ENCODE results near the gene SAMM50.
A peak's percentile ranks its signal among the peaks of the same experiment; 100 is the strongest.

SAMM50 gene

DNA sequence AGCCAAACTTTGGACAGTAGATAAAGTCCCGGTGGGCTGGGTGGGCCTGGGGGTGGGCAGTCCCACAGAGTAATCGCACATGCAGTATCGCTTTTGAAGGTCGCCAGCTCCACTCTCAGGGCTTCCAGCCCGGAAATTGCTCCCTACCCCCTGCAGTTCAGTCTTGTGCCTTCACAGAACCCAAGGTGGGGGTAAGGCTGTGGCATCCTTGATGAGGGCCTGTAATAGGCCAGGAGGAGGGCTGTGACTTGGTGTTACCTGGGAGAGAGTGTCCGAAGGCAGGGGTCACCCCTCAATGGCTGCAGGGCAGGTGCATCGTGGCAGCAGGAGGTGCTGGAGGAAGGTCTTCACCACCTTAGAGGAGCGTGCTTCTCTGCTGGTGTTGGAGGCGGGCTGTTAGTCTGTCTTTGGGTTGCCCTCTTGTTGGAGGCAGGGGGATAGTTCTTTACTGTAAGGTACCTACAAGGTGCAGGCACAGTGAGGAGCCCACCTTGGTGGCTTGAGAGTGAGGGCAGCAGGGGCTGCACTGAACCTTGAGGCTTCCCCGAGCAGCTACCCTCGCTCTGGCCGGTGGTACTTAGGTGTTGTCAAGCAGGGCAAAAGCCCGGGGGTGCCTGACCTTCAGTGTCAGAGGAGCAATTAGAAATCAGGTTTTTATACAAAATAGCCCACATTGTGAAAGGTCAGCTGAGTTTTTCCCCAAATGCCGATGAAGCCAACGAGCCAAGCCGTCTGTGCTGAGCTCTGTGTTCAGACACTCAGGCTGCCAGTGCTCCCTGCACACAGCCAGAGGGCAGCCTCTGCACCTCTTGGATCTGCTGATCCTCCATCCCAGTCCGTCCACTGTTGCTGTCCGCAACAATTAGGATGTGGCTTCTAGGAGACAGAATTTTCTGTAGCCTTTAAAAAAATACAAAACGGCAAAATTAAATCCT is 21.9 kb downstream of the SAMM50 start:
- no peak for DNase-seq (ENCODE audit: low spot score)

DNA sequence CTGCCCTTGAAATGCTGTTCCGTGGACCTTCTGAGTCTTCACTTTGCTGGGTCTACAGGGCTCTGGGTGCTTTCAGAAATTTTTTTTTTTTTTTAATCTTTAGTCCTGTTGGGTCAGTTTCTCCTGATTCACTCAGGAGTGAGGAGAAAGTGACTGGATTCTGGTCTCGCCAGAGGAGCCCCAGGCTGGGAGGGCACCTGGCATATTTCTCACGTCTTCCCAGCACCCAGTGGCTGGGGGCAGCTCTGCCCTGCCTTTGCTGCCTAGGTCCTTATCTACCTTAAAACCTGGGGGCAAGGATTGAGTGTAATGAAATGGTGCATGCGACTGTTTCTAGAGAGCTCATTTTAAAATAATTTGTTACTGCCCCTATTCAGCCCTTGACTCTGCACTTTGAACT is 23.3 kb downstream of the SAMM50 start:
- no peak for DNase-seq (ENCODE audit: low spot score)

DNA sequence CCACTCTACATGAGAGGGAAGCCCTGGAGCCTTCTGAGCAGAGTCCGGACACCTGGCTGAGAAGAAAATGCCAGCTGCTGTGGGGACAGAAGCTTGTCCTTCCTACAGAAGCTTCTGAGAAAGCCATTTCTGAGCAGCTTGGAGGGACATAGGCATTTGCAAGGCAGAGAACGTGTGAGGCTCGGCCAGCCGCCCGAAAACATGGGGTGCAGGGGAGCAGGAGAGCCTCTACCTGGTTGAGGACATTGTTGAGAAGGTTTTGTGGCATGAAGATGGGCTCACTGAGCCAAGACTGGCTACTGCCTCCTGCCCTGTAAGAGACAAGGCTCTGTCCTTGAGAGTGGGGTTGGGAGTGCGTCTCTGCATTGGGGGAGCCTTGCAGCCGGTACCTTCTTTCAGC is 25.3 kb downstream of the SAMM50 start:
- no peak for DNase-seq (ENCODE audit: low spot score)

DNA sequence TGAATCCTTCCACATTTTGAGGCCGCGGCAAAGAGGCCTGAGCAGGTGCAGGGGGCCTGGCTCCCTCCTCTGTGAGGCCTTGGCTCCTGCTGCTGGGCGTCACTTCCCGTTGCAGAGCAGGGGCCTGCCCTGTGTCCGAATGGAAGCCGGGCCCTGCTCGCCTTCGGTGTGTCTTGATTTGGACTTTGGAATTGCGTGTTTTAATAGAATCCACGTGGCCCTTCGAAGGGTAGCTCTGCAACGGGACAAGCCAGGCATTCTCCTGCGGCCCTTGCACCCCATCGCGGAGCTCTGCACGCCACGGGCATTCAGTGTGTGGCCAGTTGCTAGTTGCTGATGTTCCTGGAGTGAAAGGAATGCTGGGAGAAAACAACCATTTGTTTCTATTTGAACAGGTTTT is 25.8 kb downstream of the SAMM50 start:
- no peak for DNase-seq (ENCODE audit: low spot score)

DNA sequence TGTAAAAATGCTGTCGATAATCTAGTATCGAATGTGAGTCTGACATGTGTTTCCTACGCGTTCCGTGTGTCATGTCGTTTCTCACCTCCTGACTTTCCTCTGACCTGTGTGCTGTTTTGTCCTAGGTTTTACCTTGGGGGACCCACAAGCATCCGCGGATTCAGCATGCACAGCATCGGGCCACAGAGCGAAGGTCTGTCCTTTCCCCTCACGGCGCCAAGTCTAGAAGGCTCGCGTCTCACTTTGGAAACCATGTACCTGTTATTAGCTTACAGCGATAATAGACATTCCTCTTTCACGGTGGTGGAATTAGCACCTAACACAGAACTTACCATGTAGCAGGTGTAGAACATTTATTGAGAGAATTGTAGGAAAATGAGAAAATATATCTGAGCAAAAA is 28.6 kb downstream of the SAMM50 start:
- DNase-seq (ENCODE audit: low spot score) = no peak

DNA sequence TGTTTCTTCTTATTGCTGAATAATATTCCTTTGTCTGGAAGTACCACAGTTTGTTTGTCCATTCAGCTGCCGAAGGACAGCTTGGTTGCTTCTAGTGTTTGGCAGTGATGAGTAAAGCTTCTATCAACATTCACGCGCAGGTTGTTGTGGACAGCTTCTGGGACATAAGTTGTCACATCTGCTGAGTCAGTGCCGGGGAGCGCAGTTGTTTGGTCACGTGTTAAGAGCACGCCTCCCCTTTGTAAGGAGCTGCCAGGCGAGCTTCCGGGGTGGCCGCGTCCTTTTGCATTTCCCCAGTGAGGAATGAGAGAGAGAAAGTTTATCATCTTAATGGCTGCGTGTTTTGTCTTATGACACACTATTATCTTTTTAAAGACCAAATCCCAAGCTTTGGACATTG is 30.3 kb downstream of the SAMM50 start:
- no peak for DNase-seq (ENCODE audit: low spot score)

DNA sequence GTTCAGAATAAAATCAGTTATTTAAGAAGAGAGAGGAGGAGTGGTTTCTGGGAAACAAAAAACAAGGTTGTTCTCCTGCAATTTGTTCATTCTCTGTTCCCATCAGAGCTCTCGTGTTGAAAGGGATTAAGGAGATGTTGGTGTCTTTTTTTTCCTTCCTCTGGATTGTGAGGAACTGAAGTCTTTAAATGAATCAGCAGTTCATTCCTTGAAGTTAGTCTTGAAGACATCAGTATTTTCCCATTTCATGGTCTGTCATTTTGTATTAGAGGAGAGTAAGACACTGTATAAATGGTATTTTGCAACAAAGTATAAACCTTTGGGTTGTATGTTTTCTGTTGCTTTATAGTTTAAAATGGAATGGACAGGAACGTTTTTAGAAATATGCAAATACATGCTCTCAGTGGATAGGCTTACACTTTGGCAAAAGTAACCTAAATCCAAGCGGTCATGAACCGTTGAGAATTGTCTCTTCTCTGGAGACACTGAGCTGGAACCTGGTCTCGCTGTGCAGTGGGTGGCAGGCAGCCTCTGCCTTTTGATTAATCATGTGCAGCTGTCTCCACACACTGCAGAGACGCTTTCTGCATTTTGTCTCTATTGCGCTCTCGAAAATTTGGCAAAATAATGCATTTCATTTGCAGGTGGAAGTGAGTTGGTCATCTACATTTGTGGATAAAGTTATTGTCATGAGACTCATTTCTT is 33.0 kb downstream of the SAMM50 start:
- DNase-seq (ENCODE audit: low spot score) = no peak

DNA sequence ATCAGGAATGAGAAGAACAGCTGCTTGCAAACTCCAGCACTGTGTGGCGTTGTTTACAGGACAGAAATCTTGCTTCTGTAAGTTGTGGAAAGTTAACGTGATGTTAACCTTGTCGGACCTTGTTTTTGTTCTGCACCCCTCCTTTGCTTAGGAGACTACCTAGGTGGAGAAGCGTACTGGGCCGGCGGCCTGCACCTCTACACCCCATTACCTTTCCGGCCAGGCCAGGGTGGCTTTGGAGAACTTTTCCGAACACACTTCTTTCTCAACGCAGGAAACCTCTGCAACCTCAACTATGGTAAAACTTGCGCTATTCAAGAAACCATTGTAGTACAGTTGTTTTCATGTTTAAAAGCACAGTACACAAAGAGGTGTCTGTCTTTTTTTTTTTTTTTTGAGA is 33.7 kb downstream of the SAMM50 start:
- no peak for DNase-seq (ENCODE audit: low spot score)

DNA sequence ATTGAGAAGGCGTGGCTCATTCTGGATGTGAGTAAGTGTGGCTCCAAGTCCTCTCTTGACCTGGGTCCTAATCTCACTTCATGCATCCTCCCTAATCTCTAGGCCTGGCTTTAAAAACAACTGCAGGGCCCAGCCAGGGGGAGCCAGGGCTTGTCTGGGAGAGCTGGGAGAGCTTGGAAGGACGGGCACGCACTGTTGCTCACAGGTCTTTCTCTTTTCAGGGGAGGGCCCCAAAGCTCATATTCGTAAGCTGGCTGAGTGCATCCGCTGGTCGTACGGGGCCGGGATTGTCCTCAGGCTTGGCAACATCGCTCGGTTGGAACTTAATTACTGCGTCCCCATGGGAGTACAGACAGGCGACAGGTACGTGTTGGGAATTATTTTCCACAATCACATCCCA is 34.8 kb downstream of the SAMM50 start:
- DNase-seq (ENCODE audit: low spot score) = no peak

DNA sequence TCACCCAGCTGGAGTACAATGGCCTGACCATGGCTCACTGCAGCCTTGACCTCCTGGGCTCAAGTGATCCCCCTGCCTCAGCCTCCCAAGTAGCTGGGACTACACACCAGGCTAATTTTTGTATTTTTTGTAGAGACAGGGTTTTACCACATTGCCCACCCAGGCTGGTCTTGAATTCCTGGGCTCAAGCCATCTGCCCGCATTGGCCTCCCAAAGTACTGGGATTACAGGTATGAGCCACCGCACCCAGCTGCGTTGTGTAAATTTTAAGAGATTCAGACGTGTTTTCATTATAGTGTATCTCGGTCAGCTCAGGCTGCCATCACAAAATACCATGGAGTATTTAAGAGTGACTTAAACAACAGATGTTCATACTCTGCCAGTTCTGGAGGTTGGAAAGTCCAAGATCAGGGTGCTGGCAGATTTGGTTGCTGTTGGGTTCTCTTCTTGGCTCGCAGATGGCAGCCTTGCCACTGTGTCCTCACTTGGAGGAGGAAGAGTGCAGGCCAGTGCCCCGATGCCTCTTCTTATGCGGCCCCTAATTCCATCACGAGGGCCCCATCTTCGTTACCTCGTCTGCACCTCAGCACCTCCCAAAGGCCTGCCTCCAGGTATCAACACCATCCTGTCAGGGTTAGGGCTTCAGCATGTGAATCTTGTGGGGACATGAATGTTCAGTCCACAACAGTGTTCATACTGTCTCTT is 36.2 kb downstream of the SAMM50 start:
- no peak for DNase-seq (ENCODE audit: low spot score)

DNA sequence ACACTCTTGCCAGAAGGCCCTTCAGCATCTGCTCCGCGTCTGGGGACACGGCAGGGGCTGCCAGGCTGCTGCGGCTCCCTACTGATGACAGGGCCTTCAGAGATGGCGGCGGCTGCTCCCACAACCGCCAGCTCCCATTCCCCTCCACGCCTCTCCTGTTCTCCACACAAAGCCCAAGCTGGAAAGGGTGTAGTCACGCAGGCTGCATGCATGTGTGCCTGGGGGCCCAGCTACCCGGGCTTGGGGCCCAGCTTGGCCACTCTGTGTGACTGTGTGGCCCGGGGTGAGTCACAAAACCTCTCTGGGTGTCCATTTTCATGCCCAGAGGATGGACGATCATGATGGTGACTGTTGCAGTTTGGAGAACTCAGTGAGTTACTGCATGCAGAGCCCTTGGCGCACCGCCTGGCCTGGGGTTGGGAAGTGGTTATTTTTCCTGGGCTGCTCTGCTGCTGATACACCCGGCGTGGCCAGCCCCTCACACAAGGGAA is 37.1 kb downstream of the SAMM50 start:
- DNase-seq (ENCODE audit: low spot score) = peak; percentile 25

DNA sequence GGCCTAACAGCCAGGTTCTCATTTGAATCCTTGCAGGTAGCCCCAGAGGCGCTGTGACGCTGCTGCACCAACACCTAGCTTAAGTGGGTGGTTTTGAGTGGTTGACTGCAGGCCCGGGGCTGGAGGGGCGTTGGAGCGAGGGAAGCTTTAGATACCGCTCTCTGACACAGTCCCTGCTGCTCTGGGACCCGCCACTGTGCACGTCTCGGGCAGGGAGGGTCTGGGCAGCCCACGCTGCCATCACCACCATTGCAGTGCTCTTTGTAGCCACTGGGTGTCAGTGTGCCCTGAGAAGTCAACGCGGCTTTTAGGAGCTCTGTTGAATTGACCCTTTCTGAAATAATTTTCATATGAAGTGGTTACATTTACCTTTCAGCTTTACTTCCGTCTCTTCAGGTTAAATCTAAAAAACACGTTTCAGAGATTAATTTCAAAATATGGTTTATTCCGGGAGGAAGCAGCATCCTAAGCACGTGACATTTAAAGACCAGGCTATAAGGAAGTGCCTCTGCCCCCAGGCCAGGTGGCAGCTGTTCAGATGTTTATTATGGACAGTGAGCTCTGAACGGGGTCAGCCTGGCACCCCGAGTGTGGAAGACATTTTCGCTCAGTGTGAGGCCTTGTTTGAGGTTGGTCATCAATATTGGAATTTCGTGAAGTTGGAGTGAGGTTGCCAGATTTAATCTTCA is 38.0 kb downstream of the SAMM50 start:
- peak; percentile 68 for DNase-seq (ENCODE audit: low spot score)

DNA sequence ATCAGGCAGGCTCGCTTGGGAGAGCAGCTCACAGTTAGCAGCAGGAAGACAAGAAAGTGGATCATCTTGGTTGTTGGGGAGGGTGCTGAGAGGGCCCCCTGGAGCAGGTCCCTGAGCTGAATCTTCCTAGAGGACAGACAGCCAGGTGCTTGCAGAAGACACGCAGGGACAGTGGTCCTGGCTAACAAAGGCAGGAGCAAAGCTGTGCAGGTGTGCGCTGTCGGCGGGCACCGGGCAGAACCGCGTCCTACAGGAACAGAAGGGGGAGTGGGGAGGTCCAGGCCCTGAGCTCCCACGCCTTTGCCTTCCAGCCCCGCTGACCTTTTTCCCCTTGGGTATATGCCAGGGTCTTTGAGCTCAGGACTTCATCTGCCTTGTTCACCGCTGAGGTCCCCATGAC is 38.8 kb downstream of the SAMM50 start:
- no peak for DNase-seq (ENCODE audit: low spot score)

DNA sequence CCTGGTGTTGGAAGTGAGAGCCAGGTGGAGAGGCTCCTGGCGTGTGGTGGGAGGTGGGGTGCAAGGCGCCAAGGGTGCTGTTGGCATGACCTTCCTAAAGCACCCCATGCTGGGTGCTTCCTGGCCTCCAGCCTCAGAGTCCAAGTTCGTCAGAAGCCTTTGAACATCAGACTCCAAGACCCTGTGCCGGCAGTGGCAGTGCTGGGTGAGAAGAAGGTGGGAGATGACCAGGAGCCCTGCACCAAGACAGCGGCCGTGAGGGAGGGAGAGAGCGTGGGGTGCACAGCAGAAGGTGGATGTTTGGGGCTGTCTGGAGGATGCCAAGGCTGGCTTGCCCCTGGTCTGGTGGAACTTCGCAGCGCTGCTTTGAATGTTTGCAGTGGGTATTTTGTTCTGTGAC is 39.2 kb downstream of the SAMM50 start:
- DNase-seq (ENCODE audit: low spot score) = no peak

DNA sequence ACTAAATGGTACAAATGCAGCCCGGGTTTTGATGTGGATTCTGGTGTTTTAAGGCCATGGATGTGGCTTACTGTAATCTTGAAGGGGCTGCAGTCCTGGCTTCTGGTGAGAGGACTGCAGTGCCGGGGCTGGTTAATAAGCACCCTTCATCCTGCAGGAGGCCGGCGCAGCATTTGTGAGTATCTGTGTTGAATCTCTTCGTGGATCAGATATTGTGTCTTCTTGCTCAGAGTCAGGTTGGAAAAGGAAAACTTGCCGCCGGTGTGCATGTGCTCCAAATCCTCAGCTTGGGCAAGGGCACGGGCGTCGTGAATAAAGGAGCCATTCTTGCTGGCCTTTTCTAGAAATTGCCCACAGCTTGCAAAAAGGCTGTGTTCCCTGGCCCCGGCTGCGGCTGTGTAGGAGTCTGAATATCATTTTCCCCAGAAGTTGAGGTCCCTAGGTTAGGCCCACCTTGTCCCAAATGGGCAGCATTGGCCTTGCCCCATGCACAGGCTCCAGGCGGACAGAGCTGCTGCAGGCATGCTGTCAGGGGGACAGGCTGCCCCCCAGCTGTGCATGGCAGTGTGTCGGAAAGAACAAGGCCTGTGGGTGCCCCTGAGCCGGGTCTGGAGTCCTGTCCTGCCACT is 39.9 kb downstream of the SAMM50 start:
- no peak for DNase-seq (ENCODE audit: low spot score)

DNA sequence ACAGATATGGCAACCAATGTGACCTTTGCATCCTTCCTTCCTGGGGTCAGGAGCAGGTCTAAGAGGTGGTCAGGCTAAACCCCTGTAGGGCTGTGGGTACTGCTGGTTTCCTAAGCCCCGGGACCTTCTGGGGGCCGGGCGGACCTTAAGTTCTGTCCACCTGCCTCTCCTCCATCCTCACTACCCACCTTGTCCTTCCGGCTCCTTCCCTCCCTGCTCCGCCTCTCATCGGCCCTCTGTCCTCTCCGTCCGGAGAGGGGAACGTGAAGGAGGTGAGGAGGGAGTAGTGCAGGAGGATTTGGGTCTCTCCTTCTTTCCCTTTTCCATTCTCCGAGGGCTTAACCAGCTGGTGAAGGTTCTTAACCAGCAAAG is 40.5 kb downstream of the SAMM50 start:
- no peak for DNase-seq (ENCODE audit: low spot score)

DNA sequence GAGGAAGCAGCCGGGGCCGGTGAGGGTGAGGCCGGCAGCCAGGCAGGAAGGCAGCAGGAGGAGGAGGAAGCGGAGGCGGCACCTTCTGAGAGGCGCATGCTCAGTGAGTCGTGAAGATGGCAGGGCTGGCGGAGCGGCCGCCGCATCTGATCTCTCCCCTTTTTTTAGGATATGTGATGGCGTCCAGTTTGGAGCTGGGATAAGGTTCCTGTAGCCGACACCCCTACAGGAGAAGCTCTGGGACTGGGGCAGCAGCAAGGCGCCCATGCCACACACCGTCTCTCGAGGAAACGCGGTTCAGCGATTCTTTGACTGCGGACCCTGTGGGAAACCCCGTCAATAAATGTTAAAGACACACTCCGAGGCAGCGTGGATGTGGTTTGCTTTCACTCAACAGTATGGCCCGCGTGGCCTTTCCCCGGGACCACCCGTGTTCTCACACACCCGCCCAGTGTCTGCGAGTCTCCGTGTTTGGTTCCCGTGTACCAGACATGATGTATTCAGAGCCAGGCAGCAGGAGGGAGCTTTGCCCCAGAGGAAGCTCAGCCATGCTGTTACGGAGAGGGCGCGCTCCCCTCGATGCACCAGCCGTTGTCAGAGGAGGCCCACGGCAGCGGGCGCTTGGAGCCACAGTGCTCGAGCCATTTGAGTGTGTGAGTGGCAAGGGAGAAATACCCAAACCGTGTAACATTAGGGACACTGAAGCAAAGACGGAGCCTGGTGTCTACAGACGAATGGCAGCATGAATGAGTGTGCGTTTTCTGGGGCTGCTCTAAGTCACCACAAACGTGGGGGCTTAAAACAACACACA is 41.1 kb downstream of the SAMM50 start:
- DNase-seq (ENCODE audit: low spot score) = no peak

DNA sequence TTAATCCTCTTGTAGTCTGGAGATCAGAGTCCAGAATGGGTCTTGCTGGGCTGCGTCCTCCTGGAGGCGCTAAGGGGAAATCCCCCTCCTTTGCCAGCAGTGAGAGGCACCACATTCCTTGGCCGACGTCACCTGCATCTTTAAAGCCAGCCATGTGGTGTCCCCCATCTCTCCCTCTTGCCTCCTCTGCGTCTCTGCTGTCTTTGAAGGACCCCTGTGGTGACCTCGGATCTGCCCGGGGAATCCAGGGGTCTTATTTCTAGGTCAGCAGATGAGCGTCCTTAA is 41.7 kb downstream of the SAMM50 start:
- no peak for DNase-seq (ENCODE audit: low spot score)

DNA sequence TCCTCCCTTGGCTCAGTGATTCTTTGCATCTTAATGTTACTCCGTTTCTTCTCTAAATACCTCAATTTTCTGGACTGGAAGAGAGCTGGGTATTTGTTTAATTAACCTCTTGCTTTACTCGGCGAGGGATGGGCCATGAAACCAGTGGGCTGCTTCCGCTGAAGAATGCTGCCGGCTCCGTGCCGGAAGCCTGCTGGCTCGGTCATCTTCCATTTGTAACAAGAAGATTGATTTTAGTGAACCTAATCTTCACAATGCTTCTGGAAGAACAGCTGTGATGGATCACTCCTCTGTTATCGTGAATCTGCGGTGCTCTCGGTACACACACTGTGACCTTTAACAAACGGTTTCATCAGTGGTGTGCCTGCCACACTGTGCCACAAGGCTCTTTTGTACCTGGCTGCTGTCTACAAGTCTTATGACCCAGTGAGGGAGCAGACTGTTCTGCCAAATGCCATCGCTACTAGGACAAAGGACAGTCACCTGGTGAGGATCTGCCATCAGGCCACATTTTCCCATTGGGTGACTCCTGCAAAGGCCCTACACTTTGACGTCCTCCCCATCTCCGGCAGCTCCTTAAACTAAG is 43.5 kb downstream of the SAMM50 start:
- no peak for DNase-seq (ENCODE audit: low spot score)

DNA sequence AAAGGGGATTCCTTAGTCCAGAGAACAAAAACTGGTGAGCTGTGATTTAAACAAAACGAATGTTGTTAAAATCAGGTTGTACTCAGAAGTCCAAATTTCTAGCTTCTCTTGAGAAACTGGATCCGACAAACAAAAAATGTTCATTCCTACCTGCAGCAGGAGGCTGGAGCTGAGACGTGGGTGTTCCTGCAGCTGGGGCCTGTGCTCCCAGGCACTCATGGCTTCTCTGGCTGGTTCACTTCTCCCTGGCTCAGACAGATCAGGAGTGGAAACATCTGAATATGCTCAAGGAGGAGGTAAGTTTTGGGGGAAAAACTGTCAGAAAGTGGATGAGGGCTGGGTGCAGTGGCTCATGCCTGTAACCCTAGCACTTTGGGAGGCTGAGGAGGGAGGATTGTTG is 44.1 kb downstream of the SAMM50 start:
- DNase-seq (ENCODE audit: low spot score) = no peak

DNA sequence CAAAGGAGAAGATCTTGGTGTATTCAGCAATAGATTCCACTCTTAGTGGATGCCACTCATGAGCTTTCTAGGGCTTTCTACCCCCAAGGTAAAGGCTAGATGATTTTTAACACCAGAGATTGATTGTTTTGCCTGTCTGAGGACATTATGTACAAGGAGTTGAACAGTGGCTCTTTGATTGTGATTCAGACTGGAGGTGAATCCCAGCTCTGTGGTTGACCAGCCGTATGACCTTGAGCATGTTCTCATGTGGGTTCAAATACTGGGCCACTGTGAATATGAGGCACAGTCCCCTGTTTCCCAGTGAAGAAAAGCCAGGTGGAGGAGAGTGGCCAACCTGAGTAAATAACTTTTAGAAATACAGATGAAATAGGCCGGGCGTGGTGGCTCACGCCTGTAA is 44.9 kb downstream of the SAMM50 start:
- no peak for DNase-seq (ENCODE audit: low spot score)

Measured in hepatic stellate cell (primary cell).